Liver (tissue), 9 donors: Measurements from ENCODE around the gene SDE2. TPM values are rescaled to one million over a fixed set of nuclear protein-coding genes. Genes with fewer than 3 reads are reported as not detected.

ENCODE experiments used
- DNase-seq: peaks from one replicate; pipeline ENCODE4 v3.0.0-alpha.2; 2017; ENCODE audit warnings: low spot score
- H3K27ac ChIP-seq, 2 donors: one replicate each; pipeline ENCODE4 v1.7.0; 2013; ENCODE audit warnings: inconsistent platforms in 2 of 2, low read length in 2 of 2, control low read depth in 1 of 2, low read depth in 1 of 2, mild to moderate bottlenecking in 1 of 2
- H3K27me3 ChIP-seq, 4 donors: one replicate each; pipeline versions ENCODE4 v1.6.1 to v1.7.0; 2013; ENCODE audit warnings: low read length in 3 of 4, inconsistent platforms in 1 of 4, mild to moderate bottlenecking in 1 of 4, moderate library complexity in 1 of 4; ENCODE audit not compliant: control insufficient read depth in 4 of 4, insufficient read depth in 4 of 4
- H3K36me3 ChIP-seq, 4 donors: one replicate each; pipeline versions ENCODE4 v1.6.1 to v1.7.0; 2013; ENCODE audit warnings: low read length in 3 of 4, mild to moderate bottlenecking in 3 of 4, low read depth in 1 of 4, moderate library complexity in 1 of 4; ENCODE audit not compliant: control insufficient read depth in 4 of 4, insufficient read depth in 3 of 4
- H3K4me1 ChIP-seq, 4 donors: one replicate each; pipeline versions ENCODE4 v1.6.1 to v1.7.0; 2013; ENCODE audit warnings: low read length in 3 of 4, mild to moderate bottlenecking in 3 of 4, moderate library complexity in 1 of 4; ENCODE audit not compliant: control insufficient read depth in 4 of 4, insufficient read depth in 4 of 4
- H3K4me3 ChIP-seq, 3 donors: one replicate each; pipeline versions ENCODE4 v1.6.1 to v1.7.0; 2013; ENCODE audit warnings: low read length in 3 of 3, control low read depth in 1 of 3, low read depth in 1 of 3, mild to moderate bottlenecking in 1 of 3
- H3K9ac ChIP-seq, 2 donors: one replicate each; pipeline ENCODE4 v1.7.0; 2013; ENCODE audit warnings: low read length in 2 of 2, mild to moderate bottlenecking in 2 of 2, moderate library complexity in 2 of 2, control low read depth in 1 of 2, low read depth in 1 of 2
- H3K9me3 ChIP-seq, 4 donors: one replicate each; pipeline versions ENCODE4 v1.6.1 to v1.7.0; 2013; ENCODE audit warnings: low read length in 3 of 4; ENCODE audit not compliant: control insufficient read depth in 4 of 4
- ATF3 ChIP-seq: IDR thresholded peaks from 2 replicates; pipeline ENCODE4 v1.6.1; 2016; ENCODE audit warnings: antibody characterized with exemption
- CTCF ChIP-seq: fragments of 150-350 bp; IDR thresholded peaks from 2 replicates; pipeline ENCODE4 v1.5.1; 2017; ENCODE audit warnings: improper control_type of control experiment, low read depth, low read length; ENCODE audit not compliant: missing input control
- EGR1 ChIP-seq, 2 donors: IDR thresholded peaks; 2 replicates each; pipeline ENCODE4 v1.6.1; 2016 to 2018; ENCODE audit warnings: antibody characterized with exemption in 2 of 2, low read depth in 2 of 2
- FOXA2 ChIP-seq: IDR thresholded peaks from 2 replicates; pipeline ENCODE4 v1.6.1; 2016; ENCODE audit warnings: antibody characterized with exemption
- GABPA ChIP-seq, 2 donors: IDR thresholded peaks in 1 of 2; conservative IDR thresholded peaks in 1 of 2; 2 replicates each; pipeline ENCODE4 v1.6.1; 2016; ENCODE audit warnings: antibody characterized with exemption in 2 of 2, mild to moderate bottlenecking in 1 of 2, moderate library complexity in 1 of 2
- HNF4A ChIP-seq, 2 donors: conservative IDR thresholded peaks; 2 replicates each; pipeline ENCODE4 v1.6.1; 2016; ENCODE audit warnings: antibody characterized with exemption in 2 of 2, mild to moderate bottlenecking in 2 of 2
- HNF4G ChIP-seq: IDR thresholded peaks from 2 replicates; pipeline ENCODE4 v1.6.1; 2016; ENCODE audit warnings: antibody characterized with exemption
- JUND ChIP-seq, 2 donors: IDR thresholded peaks; 2 replicates each; pipeline ENCODE4 v1.6.1; 2016; ENCODE audit warnings: antibody characterized with exemption in 2 of 2
- MAX ChIP-seq: IDR thresholded peaks from 2 replicates; pipeline ENCODE4 v1.6.1; 2016; ENCODE audit warnings: antibody characterized with exemption
- NR2F2 ChIP-seq: IDR thresholded peaks from 2 replicates; pipeline ENCODE4 v1.6.1; 2016; ENCODE audit warnings: antibody characterized with exemption
- RAD21 ChIP-seq, 2 donors: IDR thresholded peaks; 2 replicates each; pipeline ENCODE4 v1.6.1; 2016; ENCODE audit warnings: antibody characterized with exemption in 2 of 2, mild to moderate bottlenecking in 2 of 2
- REST ChIP-seq: IDR thresholded peaks from 2 replicates; pipeline ENCODE4 v1.6.1; 2016; ENCODE audit warnings: antibody characterized with exemption, mild to moderate bottlenecking
- RXRA ChIP-seq, 2 donors: IDR thresholded peaks; 2 replicates each; pipeline ENCODE4 v1.6.1; 2017 to 2018; ENCODE audit warnings: antibody characterized with exemption in 2 of 2, mild to moderate bottlenecking in 1 of 2
- SP1 ChIP-seq: IDR thresholded peaks from 2 replicates; pipeline ENCODE4 v1.6.1; 2018; ENCODE audit warnings: antibody characterized with exemption, mild to moderate bottlenecking
- YY1 ChIP-seq: IDR thresholded peaks from 2 replicates; pipeline ENCODE4 v1.6.1; 2016; ENCODE audit warnings: antibody characterized with exemption, mild to moderate bottlenecking
- ZBTB33 ChIP-seq: IDR thresholded peaks from 2 replicates; pipeline ENCODE4 v1.6.1; 2016; ENCODE audit warnings: antibody characterized with exemption
- WGBS: extraction: QIAGEN DNeasy Blood & Tissue Kit; methylation state at CpG from one replicate; pipeline ENCODE4 v1.1.7; 2013; 5-methylcytosine and 5-hydroxymethylcytosine counted together
- polyA plus RNA-seq, 2 donors: library from polyadenylated mRNA; stranded (reverse) in 1 of 2; unstranded in 1 of 2; fragments of 200-250 nt in 1 of 2; fragments of >200 nt in 1 of 2; fragmentation: Nextera tagmentation in 1 of 2; extraction: Ambion mirVana in 1 of 2; gene quantifications; one replicate each; pipeline versions ENCODE4 v1.2.1 to v1.2.3, GENCODE V29; 2013 to 2015
- total RNA-seq, 2 donors: library from RNA; depleted of rRNA; stranded (reverse); fragments of >200 nt; gene quantifications; one replicate each; pipeline ENCODE4 v1.2.3, GENCODE V29; 2014
- donor health status: healthy.
- donor health status: healthy.
- donor health status: healthy.
- donor health status: healthy.
- donor health status: healthy.

SDE2 gene
- total and polyA plus RNA-seq, 4 donors: 4.7 to 53.7 (median 11.0) TPM

GRCh38 chr1:225950905-225951497 lies 48.1 kb downstream of the SDE2 start:
- TF ChIP-seq ZBTB33: no peak
- TF ChIP-seq HNF4G: no peak
- no peak for TF ChIP-seq SP1
- no peak for TF ChIP-seq JUND (IDR thresholded peaks at IDR 0.05)
- no peak for TF ChIP-seq CTCF
- no peak for TF ChIP-seq YY1
- no peak for TF ChIP-seq MAX
- TF ChIP-seq RAD21 (IDR thresholded peaks at IDR 0.05): no peak
- no peak for TF ChIP-seq HNF4A (conservative IDR thresholded peaks at IDR 0.05)
- no peak for TF ChIP-seq ATF3
- TF ChIP-seq REST: no peak
- no peak for TF ChIP-seq RXRA (IDR thresholded peaks at IDR 0.05)
- no peak for TF ChIP-seq FOXA2
- TF ChIP-seq NR2F2: no peak
- no peak for TF ChIP-seq EGR1 (IDR thresholded peaks at IDR 0.05; ENCODE audit: low read depth in 2 of 2)
- TF ChIP-seq GABPA (IDR thresholded peaks at IDR 0.05 in 1 of 2, conservative IDR thresholded peaks at IDR 0.05 in 1 of 2): no peak
- no peak for DNase-seq
- 70% methylated on average over 9 of the region's 9 CpGs for WGBS
- H3K4me1 ChIP-seq: no peaks in the 10 kb centered on the region
- H3K9me3 ChIP-seq: no peaks in the 10 kb centered on the region
- H3K9ac ChIP-seq: no peak overlapping the region
- H3K27me3 ChIP-seq: peaks cover 0 to 2% (median 0%) of the 10 kb centered on the region in 4 donors
- no peak overlapping the region for H3K4me3 ChIP-seq
- H3K36me3 ChIP-seq: no peaks in the 10 kb centered on the region
- no peak overlapping the region for H3K27ac ChIP-seq
